DOHH2 (cell line): ENCODE results near the gene HMGCS2.

Experiments used
- H3F3A ChIP-seq: fragments of 200-600 bp; sonication (generic), shearing (Covaris generic); 2 replicates; pipeline ENCODE4 v1.6.0; 2016; ENCODE audit warnings: antibody characterized with exemption, mild to moderate bottlenecking; ENCODE audit not compliant: control insufficient read depth, insufficient read depth
- H3K27ac ChIP-seq: fragments of 200-600 bp; sonication (generic); 2 replicates; pipeline ENCODE4 v1.5.1; 2014; ENCODE audit warnings: low read depth, mild to moderate bottlenecking, low read length, moderate library complexity
- H3K27me3 ChIP-seq: fragments of 200-600 bp; sonication (generic); 2 replicates; pipeline ENCODE4 v1.6.1; 2014; ENCODE audit warnings: mild to moderate bottlenecking, low read length, mixed read lengths; ENCODE audit not compliant: control insufficient read depth
- H3K36me3 ChIP-seq: fragments of 200-600 bp; sonication (generic); 2 replicates; pipeline ENCODE4 v1.6.1; 2014; ENCODE audit warnings: mild to moderate bottlenecking, low read length, moderate library complexity, mixed read lengths; ENCODE audit not compliant: control insufficient read depth
- H3K4me1 ChIP-seq: fragments of 200-600 bp; sonication (generic); 2 replicates; pipeline ENCODE4 v1.6.1; 2014; ENCODE audit warnings: mild to moderate bottlenecking, low read length, mixed read lengths; ENCODE audit not compliant: control insufficient read depth
- H3K4me2 ChIP-seq: fragments of 200-600 bp; sonication (generic); 2 replicates; pipeline ENCODE4 v1.6.0; 2014; ENCODE audit warnings: mild to moderate bottlenecking, low read length, moderate library complexity
- H3K4me3 ChIP-seq: fragments of 200-600 bp; sonication (generic); 2 replicates; pipeline ENCODE4 v1.5.1; 2014; ENCODE audit warnings: mild to moderate bottlenecking, low read length, mixed read lengths
- H3K79me2 ChIP-seq: fragments of 200-600 bp; sonication (generic); 2 replicates; pipeline ENCODE4 v1.6.1; 2014; ENCODE audit warnings: mild to moderate bottlenecking, low read length, mixed read lengths; ENCODE audit not compliant: control insufficient read depth
- H3K9me2 ChIP-seq: fragments of 200-600 bp; sonication (generic); replicated peaks from 2 replicates; pipeline ENCODE4 v1.6.1; 2014; ENCODE audit warnings: mild to moderate bottlenecking, low read length, mixed read lengths; ENCODE audit not compliant: control insufficient read depth
- H3K9me3 ChIP-seq: fragments of 200-600 bp; sonication (generic); 2 replicates; pipeline ENCODE4 v1.6.1; 2014; ENCODE audit warnings: antibody characterized with exemption, low read length, mixed read lengths; ENCODE audit not compliant: control insufficient read depth, insufficient read depth
- H4K20me1 ChIP-seq: fragments of 200-600 bp; sonication (generic); 2 replicates; pipeline ENCODE4 v1.6.0; 2014; ENCODE audit warnings: low read depth, mild to moderate bottlenecking, antibody characterized with exemption, low read length, moderate library complexity; ENCODE audit not compliant: control insufficient read depth, insufficient read depth
- CTCF ChIP-seq: fragments of 200-600 bp; sonication (generic); IDR thresholded peaks from one replicate; pipeline ENCODE4 v1.5.1; 2014; ENCODE audit warnings: antibody characterized with exemption, mild to moderate bottlenecking, low read depth, low read length; ENCODE audit not compliant: poor library complexity, severe bottlenecking
- EZH2phosphoT487 ChIP-seq: fragments of 200-600 bp; sonication (generic); IDR thresholded peaks from 2 replicates; pipeline ENCODE4 v1.6.1; 2017; ENCODE audit warnings: borderline replicate concordance, mild to moderate bottlenecking, antibody characterized with exemption, low read length, moderate library complexity, mixed read lengths

Gene HMGCS2

DNA sequence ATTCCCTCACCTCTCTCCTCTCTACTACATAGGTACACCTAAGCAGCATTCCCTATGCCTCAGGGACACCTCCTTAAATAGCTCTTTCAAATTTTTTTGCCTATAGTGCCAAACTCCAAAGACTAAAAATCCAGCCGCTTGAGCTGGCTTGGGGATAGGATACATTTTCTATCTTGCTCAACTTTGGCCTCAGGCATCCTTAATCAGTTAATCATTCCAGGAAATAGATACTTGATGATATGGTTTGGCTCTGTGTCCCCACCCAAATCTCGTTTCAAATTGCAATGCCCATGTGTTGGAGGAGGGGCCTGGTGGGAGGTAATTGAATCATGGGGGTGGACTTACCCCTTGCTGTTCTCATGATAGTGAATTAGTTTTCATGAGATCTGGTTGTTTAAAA lies 68.4 kb downstream of the HMGCS2 start:
- Histone ChIP-seq H3K9me2 (no peaks in the 10 kb centered on the region), H3K9me3 (peaks cover 18% of the 10 kb centered on the region), H3K4me2 (no peak overlapping the region), H3K4me1 (no peaks in the 10 kb centered on the region), H3K36me3 (no peaks in the 10 kb centered on the region), H3K27ac (no peak overlapping the region), H3F3A (no peaks in the 10 kb centered on the region), H3K4me3 (no peak overlapping the region), H3K79me2 (no peaks in the 10 kb centered on the region), H4K20me1 (no peaks in the 10 kb centered on the region), H3K27me3 (no peaks in the 10 kb centered on the region)
- TF ChIP-seq CTCF (no peak), EZH2phosphoT487 (no peak)
